ENCODE results near the gene WNT3A. TPM values are rescaled to one million over a fixed set of nuclear protein-coding genes. Genes with fewer than 3 reads are reported as not detected.

Gene WNT3A
- total RNA-seq, 3 donors from 2014 or later, result not detected

GRCh38 chr1:228108055-228108690 lies 101.4 kb downstream of the WNT3A start:
- no peaks in the 10 kb centered on the region for H3K36me3 ChIP-seq (ENCODE audit: low read depth)
- intact Hi-C loops (cut with DNase I, micrococcal nuclease), result no loop called here
- DNase-seq, result no peak
- no peak for TF ChIP-seq CTCF (IDR thresholded peaks at IDR 0.05)
- H3K4me3 ChIP-seq, result no peak overlapping the region
- H3K4me1 ChIP-seq (ENCODE audit: low read depth), result peaks cover 14% of the 10 kb centered on the region
- no peaks in the 10 kb centered on the region for H3K9me3 ChIP-seq
- no peak for ATAC-seq

GRCh38 chr1:228108742-228109072 lies 101.9 kb downstream of the WNT3A start:
- H3K4me3 ChIP-seq, result peak overlapping the region; percentile 75
- ATAC-seq (peak; percentile 2), DNase-seq (no peak)
- peaks cover 11% of the 10 kb centered on the region for H3K4me1 ChIP-seq (ENCODE audit: low read depth)
- TF ChIP-seq CTCF (IDR thresholded peaks at IDR 0.05), result no peak
- no peaks in the 10 kb centered on the region for H3K9me3 ChIP-seq
- intact Hi-C loops (cut with DNase I, micrococcal nuclease), result no loop called here
- H3K36me3 ChIP-seq (ENCODE audit: low read depth), result no peaks in the 10 kb centered on the region

- TF ChIP-seq CTCF (IDR thresholded peaks at IDR 0.05), result peak; percentile 12
- peaks cover 9% of the 10 kb centered on the region for H3K4me1 ChIP-seq (ENCODE audit: low read depth)
- intact Hi-C loops (cut with DNase I, micrococcal nuclease), result no loop called here
- no peaks in the 10 kb centered on the region for H3K9me3 ChIP-seq
- no peaks in the 10 kb centered on the region for H3K36me3 ChIP-seq (ENCODE audit: low read depth)
- peak within 1 kb of the TSS; percentile 75 for H3K4me3 ChIP-seq
- peak; percentile 99 for ATAC-seq
- peak; percentile 98 to 100 (median 100) for DNase-seq
Observed at GRCh38 chr1:228109073-228109961, 102.5 kb downstream of the WNT3A start, which contains the start of gene MRPL55. MRPL55 (minus strand) TSS chr1:228109299; CDS start chr1:228108260, 1,039 bp downstream.

GRCh38 chr1:228109962-228110488 lies 103.2 kb downstream of the WNT3A start:
- Histone ChIP-seq H3K36me3 (ENCODE audit: low read depth) (no peaks in the 10 kb centered on the region), H3K9me3 (no peaks in the 10 kb centered on the region), H3K4me1 (ENCODE audit: low read depth) (peaks cover 9% of the 10 kb centered on the region), H3K4me3 (peak overlapping the region; percentile 75)
- TF ChIP-seq CTCF (IDR thresholded peaks at IDR 0.05), result no peak
- DNase-seq (peak in 1 of 3 donors; percentile 61), ATAC-seq (no peak)
- intact Hi-C loops (cut with DNase I, micrococcal nuclease), result no loop called here

GRCh38 chr1:228110556-228110955 lies 103.8 kb downstream of the WNT3A start:
- H3K9me3 ChIP-seq, result no peaks in the 10 kb centered on the region
- no peak for ATAC-seq
- no peak for TF ChIP-seq CTCF (IDR thresholded peaks at IDR 0.05)
- no peak for DNase-seq
- H3K4me1 ChIP-seq (ENCODE audit: low read depth), result peaks cover 9% of the 10 kb centered on the region
- no peak overlapping the region for H3K4me3 ChIP-seq
- intact Hi-C loops (cut with DNase I, micrococcal nuclease), result no loop called here
- H3K36me3 ChIP-seq (ENCODE audit: low read depth), result no peaks in the 10 kb centered on the region

Small RNA genes lying within 50 kb of the gene (microRNA-seq; reads per million reads assigned to microRNA genes)
- gene MIR3620, result 1.9 reads per million

Other genes starting within 250 kb of the WNT3A start
- gene PRSS38, start 191.3 kb upstream of the WNT3A start, total RNA-seq, result not detected
- gene WNT9A, start 59.1 kb upstream of the WNT3A start, total RNA-seq, result 10 to 100 TPM in 1 of 3 donors, 1 to 10 TPM in 2; 1.7 to 12.7 (median 2.4) TPM
- 100 to 1,000 TPM; 339 to 490 (median 479) TPM for gene ARF1, start 75.7 kb downstream of the WNT3A start, total RNA-seq
- gene C1orf35, start 96.3 kb downstream of the WNT3A start, total RNA-seq, result 10 to 100 TPM; 10.6 to 15.7 (median 13.9) TPM
- gene MRPL55, start 102.3 kb downstream of the WNT3A start, total RNA-seq, result 10 to 100 TPM; 24.3 to 42.1 (median 37.3) TPM
- gene GUK1, start 133.3 kb downstream of the WNT3A start, total RNA-seq, result 100 to 1,000 TPM; 165 to 182 (median 178) TPM
- 1 to 10 TPM in 2 of 3 donors, under 1 TPM in 1; 0.55 to 8.9 (median 1.5) TPM for gene GJC2, start 142.9 kb downstream of the WNT3A start, total RNA-seq
- 10 to 100 TPM; 11.5 to 12.9 (median 11.8) TPM for gene IBA57, start 158.8 kb downstream of the WNT3A start, total RNA-seq
- gene OBSCN, start 201.0 kb downstream of the WNT3A start, total RNA-seq, result 10 to 100 TPM in 1 of 3 donors, 1 to 10 TPM in 2; 4.2 to 30.9 (median 7.5) TPM